HCT116 (cell line): ENCODE results near the gene SH2D6. TPM values are rescaled to one million over a fixed set of nuclear protein-coding genes. Genes with fewer than 3 reads are reported as not detected.

Source experiments
- ATAC-seq: fragments of 200-7000 bp; cut with Tn5 transposase; 2 replicates; pipeline ENCODE4 v1.9.1; 2020; ENCODE audit warnings: mild to moderate bottlenecking, moderate library complexity
- BruUV-seq: library from RNA; stranded (reverse); fragments of 400-500 nt; replicated peaks from 2 replicates; lab custom pipeline; 2021; lab: Mats Ljungman, UMichigan
- CTCF ChIA-PET: fragments of 300-600 bp; sonication (Branson Sonifier 250); formaldehyde crosslinking; loops from one replicate; lab custom pipeline; 2021; ENCODE audit warnings: antibody characterized with exemption; lab: Charles Lee
- POLR2A ChIA-PET: fragments of 300-600, 350-600 bp; sonication (Branson Sonifier 250); formaldehyde crosslinking; loops from one replicate; lab custom pipeline; 2021; ENCODE audit warnings: antibody characterized with exemption; lab: Charles Lee
- RAD21 ChIA-PET, 2 experiments: fragments of 300-600 bp; sonication (Branson Sonifier 250); formaldehyde crosslinking; loops; one replicate each; lab custom pipeline; 2023; ENCODE audit warnings: low total read pairs in 2 of 2; ENCODE audit not compliant: uncharacterized antibody in 2 of 2, unreplicated experiment in 2 of 2, low non-redundant PET in 1 of 2; lab: Charles Lee
- DNase-seq: peaks from one replicate; pipeline ENCODE4 v3.0.0-alpha.2; 2010; ENCODE audit warnings: low read depth, low spot score
- H2AFZ ChIP-seq: fragments of 200-600 bp; shearing (Covaris generic), sonication (generic); 2 replicates; pipeline ENCODE4 v1.6.1; 2017; ENCODE audit warnings: low read depth, mixed run types, mixed read lengths, antibody characterized with exemption, low read length; ENCODE audit not compliant: poor library complexity, severe bottlenecking
- H3K27ac ChIP-seq: 2 replicates; pipeline ENCODE4 v1.5.1; 2012; ENCODE audit warnings: low read depth, low read length
- H3K27me3 ChIP-seq: fragments of 200-600 bp; sonication (generic); 2 replicates; pipeline ENCODE4 v1.6.1; 2016; ENCODE audit warnings: mixed run types, low read length, mixed read lengths; ENCODE audit not compliant: insufficient read depth
- H3K36me3 ChIP-seq, 2 experiments: fragments of 200-500 bp in 1 of 2; fragments of 200-600 bp in 1 of 2; sonication (Bioruptor generic) in 1 of 2; sonication (generic) in 1 of 2; 2 replicates each; pipeline versions ENCODE4 v1.5.1 to v1.6.1; 2014 to 2016; ENCODE audit warnings: low read length in 2 of 2, inconsistent platforms in 1 of 2, mixed read lengths in 1 of 2, mixed run types in 1 of 2; ENCODE audit not compliant: insufficient read depth in 2 of 2, control insufficient read depth in 1 of 2
- H3K4me1 ChIP-seq, 2 experiments: fragments of 200-600 bp in 1 of 2; sonication (generic) in 1 of 2; 2 replicates each; pipeline versions ENCODE4 v1.5.1 to v1.6.1; 2012 to 2017; ENCODE audit warnings: low read length in 2 of 2, inconsistent platforms in 1 of 2, mild to moderate bottlenecking in 1 of 2, mixed read lengths in 1 of 2, mixed run types in 1 of 2, moderate library complexity in 1 of 2; ENCODE audit not compliant: insufficient read depth in 2 of 2, control insufficient read depth in 1 of 2
- H3K4me2 ChIP-seq: fragments of 200-600 bp; sonication (generic); 2 replicates; pipeline ENCODE4 v1.6.1; 2017; ENCODE audit warnings: mixed run types, low read length, mixed read lengths
- H3K4me3 ChIP-seq, 2 experiments: fragments of 200-600 bp in 1 of 2; sonication (generic) in 1 of 2; replicated peaks in 1 of 2; 2 replicates each; pipeline ENCODE4 v1.5.1; 2011 to 2016; ENCODE audit warnings: low read length in 2 of 2, control low read depth in 1 of 2, low read depth in 1 of 2, mild to moderate bottlenecking in 1 of 2, mixed read lengths in 1 of 2, mixed run types in 1 of 2
- H3K79me2 ChIP-seq: fragments of 200-600 bp; sonication (generic); 2 replicates; pipeline ENCODE4 v1.6.1; 2017; ENCODE audit warnings: mild to moderate bottlenecking, mixed run types, low read length, moderate library complexity, mixed read lengths; ENCODE audit not compliant: insufficient read depth
- H3K9ac ChIP-seq: fragments of 200-600 bp; sonication (generic); 2 replicates; pipeline ENCODE4 v1.6.1; 2016; ENCODE audit warnings: low read length, mixed read lengths
- H3K9me2 ChIP-seq: fragments of 200-600 bp; sonication (generic), shearing (Covaris generic); 2 replicates; pipeline ENCODE4 v1.6.1; 2017; ENCODE audit warnings: mixed run types, mild to moderate bottlenecking, moderate library complexity; ENCODE audit not compliant: insufficient read depth
- H3K9me3 ChIP-seq, 2 experiments: fragments of 200-500 bp in 1 of 2; fragments of 200-600 bp in 1 of 2; sonication (Bioruptor generic) in 1 of 2; sonication (generic) in 1 of 2; 2 replicates each; pipeline ENCODE4 v1.6.1; 2014 to 2017; ENCODE audit warnings: low read length in 2 of 2, mixed read lengths in 2 of 2, inconsistent platforms in 1 of 2, low read depth in 1 of 2, mild to moderate bottlenecking in 1 of 2, mixed run types in 1 of 2, moderate library complexity in 1 of 2; ENCODE audit not compliant: control insufficient read depth in 1 of 2, insufficient read depth in 1 of 2
- H4K20me1 ChIP-seq: fragments of 200-600 bp; sonication (generic), shearing (Covaris generic); 2 replicates; pipeline ENCODE4 v1.6.1; 2017; ENCODE audit warnings: mixed run types, mild to moderate bottlenecking, moderate library complexity; ENCODE audit not compliant: insufficient read depth
- CEBPB ChIP-seq: IDR thresholded peaks from 2 replicates; pipeline ENCODE4 v1.6.1; 2012; ENCODE audit warnings: low read depth
- EGR1 ChIP-seq: IDR thresholded peaks from 2 replicates; pipeline ENCODE4 v1.6.1; 2012; ENCODE audit warnings: low read depth
- JUND ChIP-seq: IDR thresholded peaks from 2 replicates; pipeline ENCODE4 v1.6.1; 2012
- RAD21 ChIP-seq: IDR thresholded peaks from 2 replicates; pipeline ENCODE4 v1.6.1; 2012; ENCODE audit warnings: low read depth, mild to moderate bottlenecking
- SP1 ChIP-seq: IDR thresholded peaks from 2 replicates; pipeline ENCODE4 v1.6.1; 2012; ENCODE audit warnings: low read depth
- SRF ChIP-seq: IDR thresholded peaks from 2 replicates; pipeline ENCODE4 v1.6.1; 2012; ENCODE audit warnings: low read depth
- TCF7L2 ChIP-seq: IDR thresholded peaks from 2 replicates; pipeline ENCODE4 v1.7.0; 2011; ENCODE audit warnings: borderline replicate concordance, inconsistent platforms; ENCODE audit not compliant: insufficient read depth, insufficient read length; ENCODE audit errors: extremely low read depth
- intact Hi-C: fragments of 100-400 bp; cut with micrococcal nuclease; formaldehyde crosslinking; loops from 2 replicates; pipeline ENCODE4 v1.10.0; 2022
- total RNA-seq: library from RNA; stranded (reverse); gene quantifications from one replicate; pipeline ENCODE4 v1.2.1, GENCODE V29; 2021; ENCODE audit not compliant: unreplicated experiment
- TF ChIP-seq, protein P1 (sequence below): IDR thresholded peaks from 2 replicates; pipeline ENCODE4 v1.6.1; 2012
- TF ChIP-seq, protein P2 (sequence below): IDR thresholded peaks from 2 replicates; pipeline ENCODE4 v1.6.1; 2011; ENCODE audit warnings: mild to moderate bottlenecking, low read length, moderate library complexity; ENCODE audit not compliant: insufficient replicate concordance; ENCODE audit errors: extremely low read depth

Gene SH2D6
- total RNA-seq, 1 experiment from 2014 or later: 2.7 TPM

- no TSS peak for BruUV-seq
- H3K27ac ChIP-seq: no peak overlapping the region
Observed at GRCh38 chr2:85425588-85425987, 7.1 kb downstream of the SH2D6 start.

More at GRCh38 chr2:85425588-85425987, 7.1 kb downstream of the SH2D6 start:
- Histone ChIP-seq H3K9me3 (no peaks in the 10 kb centered on the region), H3K36me3 (no peaks in the 10 kb centered on the region), H3K4me2 (no peak overlapping the region), H3K79me2 (no peaks in the 10 kb centered on the region), H3K27me3 (no peaks in the 10 kb centered on the region), H3K4me1 (peaks cover 9 to 29% of the 10 kb centered on the region in 2 experiments; a peak in 3 of 4 replicates), H4K20me1 (no peaks in the 10 kb centered on the region), H3K9me2 (no peaks in the 10 kb centered on the region)
- ATAC-seq: no peak
- ChIA-PET RAD21 (no interaction called here), CTCF (no interaction called here)
- TF ChIP-seq, protein P1, sequence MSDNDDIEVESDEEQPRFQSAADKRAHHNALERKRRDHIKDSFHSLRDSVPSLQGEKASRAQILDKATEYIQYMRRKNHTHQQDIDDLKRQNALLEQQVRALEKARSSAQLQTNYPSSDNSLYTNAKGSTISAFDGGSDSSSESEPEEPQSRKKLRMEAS: no peak
- no peak for TF ChIP-seq TCF7L2
- TF ChIP-seq, protein P2, sequence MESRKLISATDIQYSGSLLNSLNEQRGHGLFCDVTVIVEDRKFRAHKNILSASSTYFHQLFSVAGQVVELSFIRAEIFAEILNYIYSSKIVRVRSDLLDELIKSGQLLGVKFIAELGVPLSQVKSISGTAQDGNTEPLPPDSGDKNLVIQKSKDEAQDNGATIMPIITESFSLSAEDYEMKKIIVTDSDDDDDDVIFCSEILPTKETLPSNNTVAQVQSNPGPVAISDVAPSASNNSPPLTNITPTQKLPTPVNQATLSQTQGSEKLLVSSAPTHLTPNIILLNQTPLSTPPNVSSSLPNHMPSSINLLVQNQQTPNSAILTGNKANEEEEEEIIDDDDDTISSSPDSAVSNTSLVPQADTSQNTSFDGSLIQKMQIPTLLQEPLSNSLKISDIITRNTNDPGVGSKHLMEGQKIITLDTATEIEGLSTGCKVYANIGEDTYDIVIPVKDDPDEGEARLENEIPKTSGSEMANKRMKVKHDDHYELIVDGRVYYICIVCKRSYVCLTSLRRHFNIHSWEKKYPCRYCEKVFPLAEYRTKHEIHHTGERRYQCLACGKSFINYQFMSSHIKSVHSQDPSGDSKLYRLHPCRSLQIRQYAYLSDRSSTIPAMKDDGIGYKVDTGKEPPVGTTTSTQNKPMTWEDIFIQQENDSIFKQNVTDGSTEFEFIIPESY: no peak
- no peak for TF ChIP-seq SP1
- TF ChIP-seq SRF: no peak
- no peak for TF ChIP-seq EGR1
- no peak for TF ChIP-seq JUND
- TF ChIP-seq RAD21: no peak
- TF ChIP-seq CEBPB: no peak
- TF ChIP-seq, all 23 proteins: peak for 0
- no peak for DNase-seq
- no peak overlapping the region for H2AFZ ChIP-seq
- H3K9ac ChIP-seq: no peak overlapping the region
- POLR2A ChIA-PET: interaction anchor here (15.9 kb wide), 1 partner anchor 120 kb away, joined by 236 read pairs; the partner anchor contains the start of gene MAT2A
- intact Hi-C loops: no loop called here
- H3K4me3 ChIP-seq: no peak overlapping the region
